Measurements from ENCODE around the gene GRIN2A.

GRIN2A gene

DNA sequence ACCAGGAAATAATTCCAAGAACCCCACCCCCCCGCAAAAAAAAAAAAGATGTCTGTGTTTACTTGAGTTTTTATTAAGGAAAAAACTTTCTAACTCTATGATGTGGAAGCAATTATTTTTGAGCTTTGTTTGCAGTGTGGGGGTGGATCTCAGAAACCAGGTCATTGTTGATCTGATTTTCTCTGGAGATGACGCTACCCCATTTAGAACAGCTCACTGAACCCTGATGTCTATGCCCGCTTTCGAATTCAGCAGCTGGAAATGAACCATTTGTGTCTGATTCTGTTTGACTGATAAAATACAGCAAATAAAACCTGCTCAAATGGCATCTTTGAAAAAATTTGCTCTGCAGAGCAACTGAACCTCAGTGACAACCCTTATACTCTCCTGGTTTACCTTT, 368.6 kb downstream of the GRIN2A start:
- ATAC-seq: no peak

DNA sequence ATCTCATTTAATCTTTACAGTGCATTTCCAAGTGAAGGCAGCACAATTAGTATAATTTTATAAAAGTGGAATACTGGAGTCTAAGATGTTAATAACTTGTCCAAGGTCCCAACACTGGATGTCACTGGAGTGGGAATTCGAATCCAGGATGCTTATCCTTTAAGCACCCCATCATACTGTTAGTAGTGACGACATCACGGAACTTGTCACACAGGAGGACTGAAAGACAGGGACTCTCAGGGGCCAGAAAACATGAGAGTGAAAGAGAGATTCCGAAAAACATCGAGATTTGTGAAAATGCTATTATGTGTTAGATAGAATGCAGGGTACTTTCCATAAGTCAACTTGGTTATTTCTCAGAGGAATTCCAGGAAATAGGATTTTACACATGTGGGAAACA, 374.0 kb downstream of the GRIN2A start:
- ATAC-seq: no peak

DNA sequence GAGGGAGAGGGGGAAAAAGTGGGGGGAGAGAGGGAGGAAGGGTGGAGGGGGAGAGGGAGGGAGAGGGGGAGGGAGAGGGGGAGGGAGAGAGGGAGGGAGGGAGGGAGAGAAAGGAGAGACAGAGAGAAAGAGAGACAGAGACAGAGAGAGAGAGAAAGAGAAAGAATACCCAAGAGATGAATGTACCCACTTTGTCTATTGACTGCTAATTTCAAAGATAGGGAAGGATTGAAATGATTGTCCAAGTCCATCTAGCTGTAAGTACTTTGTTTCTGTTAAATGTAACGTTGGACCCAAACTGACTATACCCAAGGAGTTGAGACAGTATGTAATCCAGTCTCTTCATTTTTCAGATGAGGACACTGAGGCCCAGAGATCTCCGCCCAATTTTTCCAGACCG, 374.9 kb downstream of the GRIN2A start:
- ATAC-seq: no peak

DNA sequence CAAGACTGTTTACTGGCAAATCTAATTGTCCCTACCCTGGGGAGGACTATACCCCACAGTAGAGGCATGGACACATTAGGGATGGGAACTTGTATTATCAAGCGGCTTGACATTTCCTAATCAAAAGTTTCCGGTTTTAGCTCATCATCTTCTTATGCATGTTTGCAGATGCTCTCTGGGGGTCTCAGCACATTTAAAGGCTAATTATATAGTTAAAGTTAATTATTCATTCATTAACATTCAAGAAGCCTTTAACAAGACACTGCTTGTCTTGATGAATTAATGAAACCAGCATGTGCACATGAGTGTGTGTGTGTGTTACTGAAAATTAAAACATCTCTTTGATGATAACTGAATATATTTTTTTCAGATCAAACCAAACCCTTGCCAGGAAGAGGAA, 377.1 kb downstream of the GRIN2A start:
- no peak for ATAC-seq

DNA sequence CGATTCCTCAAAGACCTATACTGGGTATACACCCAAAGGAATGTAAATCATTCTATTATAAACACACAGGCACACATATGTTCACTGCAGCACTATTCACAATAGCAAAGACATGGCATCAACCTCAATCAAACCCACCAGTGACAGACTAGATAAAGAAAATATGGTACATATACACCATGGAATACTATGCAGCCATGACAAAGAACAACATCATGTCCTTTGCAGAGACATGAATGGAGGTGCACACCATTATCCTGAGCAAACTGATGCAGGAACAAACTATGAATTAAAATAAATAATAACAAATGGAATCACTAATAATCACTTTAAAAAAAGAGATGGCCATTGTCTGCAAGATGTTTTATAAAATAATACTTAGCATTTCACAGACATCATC, 380.1 kb downstream of the GRIN2A start:
- ATAC-seq: no peak

DNA sequence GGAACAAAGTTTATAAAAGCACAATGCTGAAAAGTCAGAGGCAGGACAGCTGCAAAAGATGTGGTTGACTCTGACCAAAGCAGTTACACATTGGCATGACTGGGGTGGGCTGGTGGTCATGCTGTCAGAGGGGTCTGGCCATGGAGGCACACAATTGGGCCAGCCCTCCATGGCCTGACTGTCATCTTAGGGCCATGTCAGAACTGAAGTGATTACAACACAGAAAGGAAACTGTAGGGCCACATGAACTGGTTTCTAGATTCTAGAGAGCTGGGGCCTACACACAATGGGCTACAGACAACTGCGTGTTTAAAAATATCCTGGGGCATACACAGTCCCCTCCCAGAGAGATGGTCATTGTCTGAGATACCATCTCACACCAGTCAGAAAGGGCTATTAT, 380.6 kb downstream of the GRIN2A start:
- ATAC-seq: no peak

DNA sequence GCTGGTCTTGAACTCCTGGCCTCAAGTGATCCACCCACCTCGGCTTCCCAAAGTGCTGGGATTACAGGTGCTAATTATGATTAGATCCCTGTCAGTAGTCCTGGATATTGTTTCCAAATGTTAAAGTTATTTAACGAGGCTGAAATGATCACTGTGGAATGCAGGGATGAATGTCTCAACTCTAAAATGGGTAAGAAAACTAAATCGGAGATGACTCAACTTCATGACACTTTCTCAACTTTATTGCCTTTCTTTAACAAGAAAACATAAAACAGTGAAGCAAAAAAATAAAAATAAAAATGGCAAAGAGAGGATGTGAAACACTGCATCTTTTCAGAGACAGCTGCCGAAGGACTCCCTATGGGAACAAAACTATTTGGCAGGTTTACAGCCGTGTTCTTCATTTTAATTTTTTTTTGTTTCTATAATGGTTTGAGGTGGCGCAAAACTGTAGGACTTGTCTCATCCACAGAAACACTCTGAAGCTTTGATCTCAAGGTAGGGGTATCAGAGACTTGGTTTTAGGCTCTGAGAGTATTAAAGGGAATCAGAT, 382.0 kb downstream of the GRIN2A start:
- ATAC-seq: no peak

DNA sequence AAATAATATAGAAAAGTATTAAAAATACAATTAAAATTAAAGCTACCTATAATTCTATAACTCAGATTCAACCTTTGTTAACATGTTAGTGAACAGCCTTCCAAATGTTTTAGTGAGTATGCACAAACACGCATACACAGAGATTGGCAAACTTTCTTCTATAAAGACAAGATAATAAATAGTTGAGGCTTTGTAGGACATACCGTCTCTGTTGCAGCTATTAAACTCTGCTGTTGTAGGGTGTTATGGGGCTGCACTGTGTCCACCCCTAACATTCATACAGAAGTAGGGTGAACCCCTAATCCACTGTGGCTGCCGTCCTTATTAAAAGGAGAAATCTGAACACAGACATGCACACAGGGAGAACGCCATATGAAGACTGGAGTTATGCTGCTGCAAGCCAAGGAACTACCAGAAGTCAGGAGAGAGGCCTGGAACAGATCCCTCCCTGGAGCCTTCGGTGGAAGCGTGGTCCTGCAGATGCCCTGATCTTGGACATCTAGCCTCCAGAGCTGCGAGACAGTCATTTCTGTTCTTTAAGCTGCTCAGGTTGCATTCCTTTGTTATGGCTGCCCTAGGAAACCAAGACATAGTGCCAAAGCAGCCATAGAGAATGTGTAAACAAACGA, 383.2 kb downstream of the GRIN2A start:
- no peak for ATAC-seq

DNA sequence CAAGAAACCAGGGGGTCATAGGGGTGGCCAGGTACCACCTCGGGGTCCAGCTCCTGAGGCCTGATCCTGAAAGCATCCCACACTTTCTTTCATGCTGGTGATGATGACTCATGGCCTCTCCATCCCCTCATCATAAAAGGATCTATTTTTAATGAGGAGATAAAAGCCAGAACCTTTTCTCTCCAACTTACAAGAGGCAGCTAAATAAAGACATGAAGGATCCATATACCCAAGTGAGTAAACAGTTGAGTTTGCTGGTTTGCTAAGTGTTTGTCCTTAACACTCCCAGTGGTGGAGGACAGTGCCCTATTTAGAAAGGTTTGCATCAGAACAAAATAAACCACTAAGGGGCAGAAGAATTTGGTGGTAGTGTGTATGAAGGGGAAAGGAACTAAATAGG, 383.8 kb downstream of the GRIN2A start:
- no peak for ATAC-seq

DNA sequence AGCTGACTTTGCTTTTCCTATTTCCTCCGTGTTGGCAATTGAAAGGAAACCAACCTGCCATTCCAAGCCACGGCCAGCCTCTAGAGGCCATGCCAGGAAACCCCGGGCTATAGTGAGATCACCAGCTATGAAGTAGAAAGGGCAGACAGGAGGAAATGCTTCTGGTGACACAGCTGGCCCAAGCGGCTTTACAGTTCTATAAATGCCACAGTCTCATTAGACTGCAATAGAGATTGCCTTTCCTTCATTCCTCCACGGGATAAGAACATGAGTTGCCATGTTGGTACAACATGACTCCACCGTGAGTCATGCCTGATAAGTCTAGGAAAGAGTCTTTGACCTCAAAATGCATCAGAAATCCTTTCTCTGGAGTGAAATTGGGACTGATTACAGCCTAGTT, 384.9 kb downstream of the GRIN2A start:
- ATAC-seq: no peak

DNA sequence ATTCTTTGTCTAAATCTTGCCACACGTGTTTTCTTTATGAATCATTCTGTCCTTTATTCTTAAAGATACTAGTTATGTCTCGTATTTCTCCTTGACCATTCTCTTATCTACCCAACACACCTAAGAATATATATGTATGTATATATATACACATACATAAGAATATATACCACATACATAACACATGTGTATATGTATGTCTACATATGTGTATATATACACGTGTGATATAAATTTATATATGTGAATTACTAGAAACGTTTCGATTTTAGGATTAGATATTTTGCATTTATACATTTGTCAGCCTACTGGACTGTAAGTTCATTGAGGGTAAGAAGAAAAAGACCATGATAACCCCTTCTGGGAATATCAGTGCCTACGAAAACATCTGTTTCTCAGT, 388.6 kb downstream of the GRIN2A start:
- ATAC-seq: no peak

DNA sequence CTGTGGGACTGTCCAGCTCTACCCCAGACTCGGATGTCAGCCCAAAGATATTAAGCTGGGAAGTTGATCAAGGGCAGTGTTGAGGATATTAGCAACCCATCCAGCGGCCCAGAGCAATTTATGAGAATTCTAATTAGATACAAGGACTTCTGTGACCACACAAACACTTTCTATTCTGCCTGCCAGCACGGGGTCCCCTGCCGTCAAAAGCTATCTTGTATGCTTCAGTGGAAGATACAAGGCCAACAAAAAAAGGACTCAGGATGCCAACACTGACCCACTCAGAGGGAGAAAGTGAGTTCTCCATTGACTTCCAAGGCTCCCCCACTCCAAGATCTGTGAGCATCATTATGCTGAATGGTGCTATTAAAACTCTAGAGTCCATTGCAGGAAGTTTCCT, 390.7 kb downstream of the GRIN2A start:
- no peak for ATAC-seq

DNA sequence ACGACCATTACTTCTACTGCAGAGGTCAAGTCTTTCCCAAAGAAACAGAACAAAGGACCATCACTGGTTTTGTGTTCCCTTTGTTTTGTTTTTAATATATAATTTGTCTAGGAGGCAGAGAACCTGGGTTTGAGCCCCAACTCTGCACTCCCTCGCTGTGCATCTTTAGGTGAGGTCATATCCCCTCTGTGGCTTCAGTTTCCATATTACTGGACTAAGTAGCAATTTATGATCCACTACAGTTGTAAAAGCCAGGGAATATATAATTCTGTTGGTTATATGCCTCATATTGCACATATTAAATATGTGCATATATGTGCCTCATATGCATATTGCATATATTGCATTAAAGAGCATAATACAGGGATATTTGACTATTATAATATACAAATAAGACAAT, 392.0 kb downstream of the GRIN2A start:
- ATAC-seq: no peak

DNA sequence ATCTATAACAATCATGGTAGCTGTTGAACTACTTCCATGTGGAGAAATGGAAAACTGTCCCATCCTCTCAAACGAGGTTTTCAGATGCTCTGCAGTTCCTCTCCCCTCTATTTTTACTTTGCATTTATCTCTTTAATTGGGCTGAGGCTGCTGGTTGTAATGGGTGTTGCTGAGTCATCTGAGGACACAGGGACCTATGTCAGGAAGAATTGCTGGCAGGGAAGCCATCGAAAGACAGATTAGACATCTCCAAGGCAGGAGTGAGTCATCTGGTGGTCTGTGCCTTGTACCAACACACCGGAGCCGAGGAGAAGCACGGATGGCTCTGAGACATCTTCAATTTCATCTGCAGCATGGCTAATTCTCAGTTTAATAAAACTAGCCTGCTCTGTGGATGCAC, 394.5 kb downstream of the GRIN2A start:
- ATAC-seq: no peak

DNA sequence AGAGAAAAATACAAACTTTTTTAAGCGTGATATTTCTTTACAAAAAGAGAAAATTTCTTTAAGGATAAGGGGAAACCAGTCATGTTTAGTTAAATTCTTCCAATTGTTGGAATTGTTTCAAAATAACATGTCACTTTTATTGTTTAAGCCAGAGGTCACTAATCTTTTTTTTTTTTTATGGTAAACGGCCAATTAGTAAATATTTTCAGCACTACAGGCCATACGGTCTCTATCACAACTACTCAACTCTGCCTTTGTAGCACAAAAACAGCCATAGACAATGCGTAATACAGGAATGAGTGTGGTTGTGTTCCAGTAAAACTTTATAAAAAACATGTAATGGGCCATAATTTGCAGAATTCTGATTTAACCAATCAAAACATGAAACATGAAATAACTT, 401.4 kb downstream of the GRIN2A start:
- ATAC-seq: no peak

DNA sequence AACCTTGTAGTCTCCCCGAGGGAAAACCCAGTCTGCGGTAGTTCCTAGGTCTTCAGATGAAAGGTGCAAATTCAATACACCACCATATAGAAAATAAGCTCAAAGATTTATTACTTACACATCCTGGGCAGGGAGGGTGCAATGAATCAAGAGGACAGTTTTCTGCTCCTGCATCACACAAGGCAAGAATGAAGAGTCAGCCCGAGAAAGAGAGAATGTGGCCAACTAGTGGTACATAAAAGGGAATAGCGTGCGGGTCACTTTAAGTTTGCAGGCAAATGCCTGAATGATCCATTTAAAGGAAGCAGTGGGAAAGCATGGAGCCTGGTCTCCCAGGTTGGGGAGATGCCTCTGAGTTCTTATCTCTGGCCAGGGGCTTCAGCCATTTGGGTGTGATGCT, 403.4 kb downstream of the GRIN2A start:
- no peak for ATAC-seq

DNA sequence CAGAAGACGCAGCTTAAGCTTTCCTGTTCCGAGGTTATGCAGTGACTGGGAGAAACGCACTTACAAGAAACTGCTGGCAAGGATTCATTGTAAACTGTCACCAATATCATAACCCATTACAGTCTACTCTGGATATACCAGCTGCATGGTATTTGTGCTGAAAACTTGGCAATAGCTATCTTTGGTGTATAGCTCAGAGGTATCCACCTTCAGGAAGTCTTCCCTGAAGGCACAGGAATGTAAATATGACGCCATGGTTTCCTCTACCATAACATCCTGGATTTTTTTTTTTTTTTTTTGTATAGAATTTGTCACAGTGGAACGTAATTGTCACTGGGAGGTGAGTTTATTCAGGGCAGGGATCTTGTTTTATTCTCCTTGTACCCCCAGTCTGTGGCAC, 406.2 kb downstream of the GRIN2A start:
- ATAC-seq: no peak

DNA sequence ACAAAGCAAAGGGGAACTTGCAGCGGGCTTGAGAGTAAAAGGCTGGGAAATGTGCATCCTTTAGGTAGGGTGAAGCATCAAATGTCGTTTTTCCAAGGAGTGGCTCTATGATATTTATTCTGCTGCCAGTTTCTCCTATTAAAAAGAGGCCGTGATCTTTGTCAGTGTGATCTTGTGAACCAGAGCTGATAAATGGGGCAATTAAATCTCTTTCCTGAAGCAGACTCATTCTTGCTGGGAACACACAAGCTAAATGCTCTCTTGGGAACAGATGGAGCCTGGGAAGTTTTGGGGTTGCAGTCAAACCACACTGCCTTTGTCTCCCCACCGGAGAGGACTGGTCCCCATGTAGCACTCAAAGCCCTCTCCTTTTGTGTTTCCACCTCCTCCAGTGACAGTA, 408.9 kb downstream of the GRIN2A start:
- ATAC-seq: no peak

DNA sequence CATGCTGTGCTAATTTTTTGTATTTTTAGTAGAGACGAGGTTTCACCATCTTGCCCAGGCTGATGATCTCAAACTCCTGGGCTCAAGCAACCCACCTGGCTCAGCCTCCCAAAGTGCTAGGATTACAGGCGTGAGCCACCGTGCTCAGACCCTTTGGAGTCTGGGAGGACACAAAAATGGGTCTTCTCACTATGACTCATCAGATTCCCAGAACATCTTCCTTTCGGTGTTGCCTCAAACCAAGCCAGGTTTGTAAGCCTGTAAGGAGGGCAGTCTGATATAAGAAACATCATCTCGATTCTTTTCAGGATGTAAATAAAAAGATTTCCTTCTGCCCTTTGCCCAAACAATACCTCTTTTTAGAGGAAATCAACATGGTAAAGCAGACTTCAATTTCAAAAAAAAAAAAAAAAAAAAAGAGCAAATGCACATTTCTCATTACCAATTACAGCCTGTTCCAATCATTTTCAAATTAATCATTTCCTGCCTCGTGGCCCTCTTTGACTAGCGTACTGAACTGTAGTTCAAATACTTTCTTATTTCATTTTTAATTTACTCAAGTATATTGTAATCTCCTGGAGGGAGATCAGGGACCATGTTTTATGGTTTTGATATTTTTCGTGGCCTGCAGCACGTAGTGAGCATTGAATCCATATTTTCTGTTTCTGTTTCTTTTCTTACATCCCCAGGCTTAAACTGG, 409.6 kb downstream of the GRIN2A start:
- no peak for ATAC-seq

DNA sequence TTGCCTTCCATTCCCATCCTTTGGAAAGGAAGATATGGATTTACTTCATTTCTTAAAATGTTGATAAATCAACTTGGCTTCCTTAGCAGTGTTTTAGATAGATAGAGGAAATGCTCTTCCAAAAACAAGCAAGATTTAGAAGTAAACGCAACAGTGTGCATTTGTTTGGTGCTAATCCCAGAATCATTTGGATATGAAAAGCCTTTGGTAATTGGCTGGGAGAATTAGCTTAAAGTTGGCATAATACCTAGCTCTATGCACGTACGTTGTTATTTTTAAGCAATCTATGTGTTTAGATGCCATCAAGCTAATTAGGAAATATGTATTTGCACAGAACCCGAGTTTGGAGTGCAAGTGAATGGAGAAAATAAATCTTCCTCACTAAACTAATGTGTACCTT, 415.3 kb downstream of the GRIN2A start:
- no peak for ATAC-seq

DNA sequence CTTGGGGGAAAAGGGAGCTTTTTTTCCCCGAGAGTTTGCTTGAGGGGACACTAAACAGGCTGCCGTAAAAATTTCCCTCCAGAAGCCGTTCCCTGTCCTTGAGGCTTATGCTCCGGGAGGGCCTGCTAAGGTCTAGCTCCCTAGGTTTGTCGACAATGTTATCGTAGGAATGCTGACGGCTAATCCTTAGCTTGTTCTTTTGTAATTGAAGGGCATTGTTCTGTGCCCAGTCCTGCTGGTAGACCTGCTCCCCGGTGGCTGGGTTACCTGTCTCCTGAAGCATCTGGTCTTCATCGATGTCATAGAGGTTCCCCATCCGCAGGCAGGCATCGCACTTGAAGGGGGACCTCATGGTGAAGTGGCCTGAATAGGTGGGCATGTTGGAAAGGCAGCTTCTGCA, 418.7 kb downstream of the GRIN2A start:
- ATAC-seq: no peak

DNA sequence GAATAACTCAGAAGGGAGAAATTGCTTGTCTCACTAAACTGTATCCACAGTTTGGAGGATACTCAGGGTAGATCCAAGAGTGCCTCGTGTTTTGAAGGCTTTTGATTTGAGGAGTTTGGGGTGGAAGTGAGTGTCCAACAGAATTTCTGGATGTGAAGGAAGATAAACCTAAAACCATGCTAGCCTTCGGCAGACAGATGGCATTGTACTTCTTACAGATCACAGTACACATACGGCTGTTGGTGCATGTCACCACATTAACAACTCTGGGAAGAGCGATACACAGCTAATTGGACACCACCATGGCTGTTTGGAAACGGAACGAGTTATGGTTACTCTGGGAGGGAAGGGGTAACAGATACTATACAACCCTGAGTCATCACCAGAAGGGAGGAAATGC, 420.4 kb downstream of the GRIN2A start:
- no peak for ATAC-seq

DNA sequence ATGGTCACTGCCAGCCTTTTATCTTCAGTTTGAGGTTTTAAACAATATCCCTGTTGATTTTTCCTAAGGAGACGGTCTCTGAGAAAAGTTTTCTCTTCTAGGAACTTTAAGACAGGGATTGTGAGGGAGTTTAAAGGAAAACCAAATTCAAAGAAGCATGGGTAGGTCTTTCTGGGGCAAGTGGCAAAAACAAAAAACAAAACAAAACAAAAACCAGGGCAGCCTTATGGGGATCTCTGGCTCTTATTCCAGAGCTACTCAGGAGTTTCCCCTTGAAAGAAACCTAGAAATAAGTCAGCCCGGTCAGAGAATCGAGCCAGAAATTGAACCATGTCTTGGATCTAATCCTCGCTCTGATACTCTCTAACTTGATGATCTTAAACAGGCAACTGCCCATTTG, 424.5 kb downstream of the GRIN2A start:
- ATAC-seq: no peak

DNA sequence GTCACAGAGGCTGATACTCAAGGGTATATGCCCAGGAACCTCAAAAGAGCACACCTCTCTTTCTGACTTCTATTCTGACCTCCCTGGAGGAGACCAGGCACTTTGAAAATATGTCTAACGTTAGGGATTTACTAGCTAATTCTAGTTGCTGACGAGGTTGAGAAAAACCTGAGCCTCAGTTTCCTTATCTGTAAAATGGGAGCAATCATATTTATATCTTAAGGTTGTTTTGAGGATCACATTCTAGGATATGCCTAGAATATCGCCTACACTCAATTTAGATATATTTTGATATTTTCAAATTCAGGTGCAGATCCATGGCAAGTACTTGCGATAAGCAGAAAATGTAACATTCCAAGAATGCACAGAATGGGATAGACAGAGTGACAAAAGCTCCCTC, 425.8 kb downstream of the GRIN2A start:
- no peak for ATAC-seq

DNA sequence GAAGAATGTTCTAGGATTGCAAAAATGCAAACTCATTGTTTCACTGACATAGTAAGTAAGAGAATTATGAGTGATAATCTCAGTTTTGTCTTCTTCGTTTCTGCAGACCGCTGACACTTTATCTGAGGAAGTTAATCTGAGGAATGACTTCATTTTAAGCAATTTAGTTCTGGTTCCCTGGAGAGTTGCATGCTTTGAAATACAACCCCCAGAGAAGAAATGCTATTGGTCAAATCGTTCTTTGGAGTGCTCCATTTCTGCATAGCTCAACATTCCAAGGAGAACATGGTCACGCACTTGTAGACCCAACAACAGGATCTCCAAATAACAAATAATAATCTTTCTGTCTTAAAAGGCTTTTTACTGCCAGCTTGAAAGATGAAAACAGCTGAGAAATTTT, 427.1 kb downstream of the GRIN2A start:
- no peak for ATAC-seq
